SJCRH30 (cell line): ENCODE data around the gene LRRC27. TPM values are rescaled to one million over a fixed set of nuclear protein-coding genes. Genes with fewer than 3 reads are reported as not detected.

Source experiments
- DNase-seq, 2 experiments: peaks; one replicate each; pipeline ENCODE4 v3.0.0-alpha.2; 2015 to 2020
- H3K27ac ChIP-seq: fragments of 250-450 bp; sonication (Bioruptor Pico); 2 replicates; pipeline ENCODE4 v1.5.1; 2020; ENCODE audit warnings: mild to moderate bottlenecking, moderate library complexity
- H3K27me3 ChIP-seq: fragments of 250-450 bp; sonication (Bioruptor Pico); 2 replicates; pipeline ENCODE4 v1.5.1; 2020; ENCODE audit warnings: mild to moderate bottlenecking, moderate library complexity
- H3K36me3 ChIP-seq: fragments of 250-450 bp; sonication (Bioruptor Pico); 2 replicates; pipeline ENCODE4 v1.5.1; 2020; ENCODE audit warnings: mild to moderate bottlenecking, moderate library complexity
- H3K4me1 ChIP-seq: fragments of 250-450 bp; sonication (Bioruptor Pico); 2 replicates; pipeline ENCODE4 v1.5.1; 2020; ENCODE audit warnings: mild to moderate bottlenecking, moderate library complexity
- H3K4me3 ChIP-seq: fragments of 250-450 bp; sonication (Bioruptor Pico); 2 replicates; pipeline ENCODE4 v1.5.1; 2020; ENCODE audit warnings: mild to moderate bottlenecking, moderate library complexity
- H3K9me3 ChIP-seq: fragments of 250-450 bp; sonication (Bioruptor Pico); replicated peaks from 2 replicates; pipeline ENCODE4 v1.5.1; 2020; ENCODE audit warnings: mild to moderate bottlenecking, moderate library complexity
- total RNA-seq: library from RNA; depleted of rRNA; stranded (reverse); fragments of >200 nt; shearing (Covaris generic); gene quantifications from 2 replicates; pipeline ENCODE4 v1.2.3, GENCODE V29; 2014

Gene LRRC27
- total RNA-seq, 1 experiment from 2014 or later = 1.8 TPM

- no peak overlapping the region for H3K27ac ChIP-seq
- H3K27me3 ChIP-seq = no peaks in the 10 kb centered on the region
- no peaks in the 10 kb centered on the region for H3K4me1 ChIP-seq
- DNase-seq = no peak
- no peaks in the 10 kb centered on the region for H3K9me3 ChIP-seq
- H3K4me3 ChIP-seq = no peak overlapping the region
- no peaks in the 10 kb centered on the region for H3K36me3 ChIP-seq
These were observed 34.5 kb upstream of the LRRC27 start for GRCh38 chr10:132297526-132297925.

- H3K36me3 ChIP-seq = no peaks in the 10 kb centered on the region
- no peaks in the 10 kb centered on the region for H3K27me3 ChIP-seq
- no peak for DNase-seq
- H3K9me3 ChIP-seq = no peaks in the 10 kb centered on the region
- H3K4me1 ChIP-seq = no peaks in the 10 kb centered on the region
- H3K27ac ChIP-seq = no peak overlapping the region
- no peak overlapping the region for H3K4me3 ChIP-seq
These were observed 33.7 kb upstream of the LRRC27 start for GRCh38 chr10:132298038-132298881.

- no peak for DNase-seq
- Histone ChIP-seq H3K4me1 (no peaks in the 10 kb centered on the region), H3K9me3 (no peaks in the 10 kb centered on the region), H3K27ac (no peak overlapping the region), H3K27me3 (no peaks in the 10 kb centered on the region), H3K36me3 (no peaks in the 10 kb centered on the region), H3K4me3 (no peak overlapping the region)
These were observed 32.3 kb upstream of the LRRC27 start for GRCh38 chr10:132299371-132300336.

- H3K4me1 ChIP-seq = no peaks in the 10 kb centered on the region
- H3K27me3 ChIP-seq = no peaks in the 10 kb centered on the region
- no peaks in the 10 kb centered on the region for H3K36me3 ChIP-seq
- DNase-seq = no peak
- no peak overlapping the region for H3K4me3 ChIP-seq
- no peak overlapping the region for H3K27ac ChIP-seq
- H3K9me3 ChIP-seq = no peaks in the 10 kb centered on the region
These were observed 31.4 kb upstream of the LRRC27 start for GRCh38 chr10:132300582-132300981.

GRCh38 chr10:132301371-132302330 is 30.3 kb upstream of the LRRC27 start:
- Histone ChIP-seq H3K4me3 (no peak overlapping the region), H3K9me3 (no peaks in the 10 kb centered on the region), H3K27me3 (no peaks in the 10 kb centered on the region), H3K27ac (no peak overlapping the region), H3K36me3 (no peaks in the 10 kb centered on the region), H3K4me1 (no peaks in the 10 kb centered on the region)
- DNase-seq = no peak

- DNase-seq = no peak
- H3K4me3 ChIP-seq = no peak overlapping the region
- H3K9me3 ChIP-seq = no peaks in the 10 kb centered on the region
- H3K4me1 ChIP-seq = no peaks in the 10 kb centered on the region
- no peaks in the 10 kb centered on the region for H3K27me3 ChIP-seq
- no peaks in the 10 kb centered on the region for H3K36me3 ChIP-seq
- H3K27ac ChIP-seq = no peak overlapping the region
These were observed 29.3 kb upstream of the LRRC27 start for GRCh38 chr10:132302421-132303310.

- H3K27ac ChIP-seq = no peak overlapping the region
- no peaks in the 10 kb centered on the region for H3K36me3 ChIP-seq
- H3K4me1 ChIP-seq = no peaks in the 10 kb centered on the region
- DNase-seq = no peak
- H3K4me3 ChIP-seq = no peak overlapping the region
- H3K9me3 ChIP-seq = no peaks in the 10 kb centered on the region
- H3K27me3 ChIP-seq = no peaks in the 10 kb centered on the region
These were observed 28.5 kb upstream of the LRRC27 start for GRCh38 chr10:132303361-132304115.

GRCh38 chr10:132304756-132305509 is 27.1 kb upstream of the LRRC27 start:
- Histone ChIP-seq H3K9me3 (no peaks in the 10 kb centered on the region), H3K27me3 (no peaks in the 10 kb centered on the region), H3K4me1 (no peaks in the 10 kb centered on the region), H3K27ac (no peak overlapping the region), H3K4me3 (no peak overlapping the region), H3K36me3 (no peaks in the 10 kb centered on the region)
- DNase-seq = no peak

GRCh38 chr10:132305654-132306342 is 26.2 kb upstream of the LRRC27 start:
- H3K9me3 ChIP-seq = no peaks in the 10 kb centered on the region

GRCh38 chr10:132306343-132306685 is 25.7 kb upstream of the LRRC27 start:
- Histone ChIP-seq H3K27me3 (no peaks in the 10 kb centered on the region), H3K36me3 (no peaks in the 10 kb centered on the region), H3K4me1 (no peaks in the 10 kb centered on the region), H3K9me3 (no peaks in the 10 kb centered on the region), H3K27ac (no peak overlapping the region), H3K4me3 (no peak overlapping the region)
- no peak for DNase-seq

More at GRCh38 chr10:132305654-132306342, 26.2 kb upstream of the LRRC27 start:
- Histone ChIP-seq H3K4me1 (no peaks in the 10 kb centered on the region), H3K36me3 (no peaks in the 10 kb centered on the region), H3K27me3 (no peaks in the 10 kb centered on the region), H3K4me3 (no peak overlapping the region), H3K27ac (no peak overlapping the region)
- no peak for DNase-seq

- DNase-seq = no peak
- Histone ChIP-seq H3K4me3 (no peak overlapping the region), H3K9me3 (no peaks in the 10 kb centered on the region), H3K36me3 (no peaks in the 10 kb centered on the region), H3K27me3 (no peaks in the 10 kb centered on the region), H3K27ac (no peak overlapping the region), H3K4me1 (no peaks in the 10 kb centered on the region)
These were observed 24.9 kb upstream of the LRRC27 start for GRCh38 chr10:132306864-132307751.
